NB4 (cell line): ENCODE results near the gene SPPL2B.

Experiments used
- CTCF ChIP-seq: IDR thresholded peaks from one replicate; pipeline ENCODE4 v1.5.1; 2012; ENCODE audit warnings: low read depth, low read length
- MAX ChIP-seq: IDR thresholded peaks from 2 replicates; pipeline ENCODE4 v1.6.1; 2011; ENCODE audit warnings: low read depth, low read length
- MYC ChIP-seq: IDR thresholded peaks from 2 replicates; pipeline ENCODE4 v1.6.1; 2011; ENCODE audit warnings: low read depth, low read length

- TF ChIP-seq MYC, result no peak
- no peak for TF ChIP-seq CTCF
- TF ChIP-seq MAX, result no peak
These were observed 40.1 kb upstream of the SPPL2B start for GRCh38 chr19:2288338-2288817.
